GM23248 (cell line): Measurements from ENCODE around the gene PIK3CB. TPM values are rescaled to one million over a fixed set of nuclear protein-coding genes. Genes with fewer than 3 reads are reported as not detected.

Source experiments
- DNase-seq: peaks from one replicate; pipeline ENCODE4 v3.0.0-alpha.2; 2015
- H2AFZ ChIP-seq: fragments of 200-600 bp; sonication (generic); 2 replicates; pipeline ENCODE4 v1.6.1; 2016; ENCODE audit warnings: antibody characterized with exemption
- H3F3A ChIP-seq: fragments of 200-600 bp; sonication (generic); 2 replicates; pipeline ENCODE4 v1.6.1; 2016; ENCODE audit warnings: mild to moderate bottlenecking, antibody characterized with exemption, mixed run types; ENCODE audit not compliant: insufficient read depth
- H3K27ac ChIP-seq: fragments of 200-600 bp; sonication (generic); 2 replicates; pipeline ENCODE4 v1.5.1; 2016; ENCODE audit warnings: mild to moderate bottlenecking
- H3K27me3 ChIP-seq: fragments of 200-600 bp; sonication (generic); replicated peaks from 2 replicates; pipeline ENCODE4 v1.6.1; 2016; ENCODE audit warnings: mild to moderate bottlenecking; ENCODE audit not compliant: insufficient read depth
- H3K36me3 ChIP-seq: fragments of 200-600 bp; sonication (generic); 2 replicates; pipeline ENCODE4 v1.6.1; 2016; ENCODE audit warnings: low read depth, mild to moderate bottlenecking
- H3K4me1 ChIP-seq: fragments of 200-600 bp; sonication (generic); 2 replicates; pipeline ENCODE4 v1.6.1; 2016; ENCODE audit warnings: mild to moderate bottlenecking; ENCODE audit not compliant: insufficient read depth
- H3K4me2 ChIP-seq: fragments of 200-600 bp; sonication (generic); one replicate; pipeline ENCODE4 v1.6.1; 2016; ENCODE audit warnings: mild to moderate bottlenecking; ENCODE audit not compliant: unreplicated experiment
- H3K4me3 ChIP-seq: fragments of 200-600 bp; sonication (generic); 2 replicates; pipeline ENCODE4 v1.5.1; 2016; ENCODE audit warnings: mild to moderate bottlenecking
- H3K79me2 ChIP-seq: fragments of 200-600 bp; sonication (generic); 2 replicates; pipeline ENCODE4 v1.6.1; 2016; ENCODE audit warnings: mild to moderate bottlenecking; ENCODE audit not compliant: insufficient read depth
- H3K9ac ChIP-seq: fragments of 200-600 bp; sonication (generic); 2 replicates; pipeline ENCODE4 v1.6.1; 2016; ENCODE audit warnings: mild to moderate bottlenecking
- H3K9me2 ChIP-seq: fragments of 200-600 bp; sonication (generic); 2 replicates; pipeline ENCODE4 v1.6.1; 2016; ENCODE audit warnings: mixed run types, mild to moderate bottlenecking, moderate library complexity; ENCODE audit not compliant: insufficient read depth
- H3K9me3 ChIP-seq: fragments of 200-600 bp; sonication (generic); one replicate; pipeline ENCODE4 v1.6.1; 2017; ENCODE audit warnings: low read depth
- H4K20me1 ChIP-seq: fragments of 200-600 bp; sonication (generic); 2 replicates; pipeline ENCODE4 v1.6.0; 2016; ENCODE audit not compliant: insufficient read depth
- EZH2 ChIP-seq: fragments of 200-600 bp; sonication (generic); IDR thresholded peaks from 2 replicates; pipeline ENCODE4 v1.6.1; 2018; ENCODE audit warnings: antibody characterized with exemption, mild to moderate bottlenecking; ENCODE audit not compliant: insufficient read depth, poor library complexity, severe bottlenecking
- EZH2phosphoT487 ChIP-seq: fragments of 200-600 bp; sonication (generic); IDR thresholded peaks from 2 replicates; pipeline ENCODE4 v1.6.1; 2018; ENCODE audit warnings: antibody characterized with exemption, moderate library complexity, mild to moderate bottlenecking, low read depth; ENCODE audit not compliant: insufficient read depth
- WGBS, 2 experiments: methylation state at CpG; one replicate each; pipeline ENCODE4 v1.1.6; 2015 to 2017; ENCODE audit warnings: low lambda C conversion rate in 2 of 2, low coverage in 1 of 2; ENCODE audit errors: missing lambda C conversion rate in 2 of 2; 5-methylcytosine and 5-hydroxymethylcytosine counted together
- in situ Hi-C: fragments of 300-500 bp; cut with MboI; formaldehyde crosslinking; loops from 2 replicates; pipeline ENCODE4 v1.15.0; 2020
- polyA plus RNA-seq: library from polyadenylated mRNA; unstranded; fragments of >200 nt; fragmentation: Nextera tagmentation; extraction: Ambion mirVana; gene quantifications from 2 replicates; pipeline ENCODE4 v1.2.1, GENCODE V29; 2016
- total RNA-seq: library from RNA; depleted of rRNA; stranded (reverse); fragments of >200 nt; shearing (Covaris generic); gene quantifications from 2 replicates; pipeline ENCODE4 v1.2.3, GENCODE V29; 2014

Gene PIK3CB
- total and polyA plus RNA-seq, 2 experiments from 2014 or later: 4.8 to 6.4 TPM

- Histone ChIP-seq H3K4me1 (peaks cover under 1% of the 10 kb centered on the region; the same call in 1 of the 2 replicates), H3K9ac (no peak overlapping the region), H3K27ac (no peak overlapping the region), H3K9me2 (no peaks in the 10 kb centered on the region), H3K9me3 (no peaks in the 10 kb centered on the region), H2AFZ (no peak overlapping the region), H3K4me3 (no peak overlapping the region), H3K27me3 (no peaks in the 10 kb centered on the region), H3K4me2 (no peak overlapping the region), H4K20me1 (no peaks in the 10 kb centered on the region), H3K36me3 (no peaks in the 10 kb centered on the region), H3K79me2 (peaks cover 33% of the 10 kb centered on the region; the same call in 1 of the 2 replicates), H3F3A (no peaks in the 10 kb centered on the region)
- WGBS, 2 experiments: 80 to 91% methylated on average over 1 of the region's 1 CpG
- no peak for DNase-seq
- in situ Hi-C loops: no loop called here
- no peak for TF ChIP-seq EZH2phosphoT487
- TF ChIP-seq EZH2: no peak
Observed at GRCh38 chr3:138818185-138818860, 16.4 kb downstream of the PIK3CB start.

- H3K9me2 ChIP-seq: no peaks in the 10 kb centered on the region
- no peaks in the 10 kb centered on the region for H3F3A ChIP-seq
- no peaks in the 10 kb centered on the region for H3K4me1 ChIP-seq
- no peak overlapping the region for H2AFZ ChIP-seq
- no peak for DNase-seq
- no peak overlapping the region for H3K9ac ChIP-seq
- no peak overlapping the region for H3K4me2 ChIP-seq
- no peak for TF ChIP-seq EZH2
- TF ChIP-seq EZH2phosphoT487: no peak
- H3K36me3 ChIP-seq: no peaks in the 10 kb centered on the region
- no peak overlapping the region for H3K27ac ChIP-seq
- peaks cover 35% of the 10 kb centered on the region; the same call in 1 of the 2 replicates for H3K79me2 ChIP-seq
- no peaks in the 10 kb centered on the region for H3K27me3 ChIP-seq
- H4K20me1 ChIP-seq: no peaks in the 10 kb centered on the region
- WGBS, 2 experiments: 81 to 84% methylated on average over 3 of the region's 3 CpGs
- in situ Hi-C loops: no loop called here
- H3K4me3 ChIP-seq: no peak overlapping the region
- H3K9me3 ChIP-seq: no peaks in the 10 kb centered on the region
Observed at GRCh38 chr3:138817695-138818094, 17.0 kb downstream of the PIK3CB start.

- Histone ChIP-seq H3K27me3 (no peaks in the 10 kb centered on the region), H3K9ac (no peak overlapping the region), H3K79me2 (peaks cover 27% of the 10 kb centered on the region; the same call in 1 of the 2 replicates), H3K4me2 (no peak overlapping the region), H3K4me1 (0 out of 2 replicates have a peak, but pooled peaks cover 3% of the 10 kb centered on the region), H3K4me3 (no peak overlapping the region), H2AFZ (no peak overlapping the region), H3K27ac (no peak overlapping the region), H3K36me3 (no peaks in the 10 kb centered on the region), H3F3A (no peaks in the 10 kb centered on the region), H3K9me3 (no peaks in the 10 kb centered on the region), H3K9me2 (no peaks in the 10 kb centered on the region), H4K20me1 (no peaks in the 10 kb centered on the region)
- peak; percentile 25 for DNase-seq
- in situ Hi-C loops: no loop called here
- 92 to 93% methylated on average over 2 of the region's 2 CpGs for WGBS, 2 experiments
- no peak for TF ChIP-seq EZH2
- TF ChIP-seq EZH2phosphoT487: no peak
Observed at GRCh38 chr3:138812806-138813205, 21.9 kb downstream of the PIK3CB start.

GRCh38 chr3:138809500-138810256 is 25.1 kb downstream of the PIK3CB start:
- Histone ChIP-seq H4K20me1 (no peaks in the 10 kb centered on the region), H3K4me2 (no peak overlapping the region), H3K9ac (no peak overlapping the region), H3K79me2 (peaks cover 29% of the 10 kb centered on the region; the same call in 1 of the 2 replicates), H2AFZ (no peak overlapping the region), H3K9me2 (no peaks in the 10 kb centered on the region), H3K9me3 (no peaks in the 10 kb centered on the region), H3F3A (no peaks in the 10 kb centered on the region), H3K4me1 (0 out of 2 replicates have a peak, but pooled peaks cover 3% of the 10 kb centered on the region), H3K4me3 (no peak overlapping the region), H3K27me3 (no peaks in the 10 kb centered on the region), H3K27ac (no peak overlapping the region), H3K36me3 (no peaks in the 10 kb centered on the region)
- no peak for DNase-seq
- no peak for TF ChIP-seq EZH2
- no peak for TF ChIP-seq EZH2phosphoT487
- in situ Hi-C loops: no loop called here
- WGBS, 2 experiments: 85 to 91% methylated on average over 6 of the region's 6 CpGs
